ENCODE results near the gene LRFN3.
A peak's percentile ranks its signal among the peaks of the same experiment; 100 is the strongest.
"Not testable (repeated sequence)": the region's sequence is repeated elsewhere in the genome, so short reads cannot be mapped to it uniquely, and the experiment has no call there.

The LRFN3 gene

DNA sequence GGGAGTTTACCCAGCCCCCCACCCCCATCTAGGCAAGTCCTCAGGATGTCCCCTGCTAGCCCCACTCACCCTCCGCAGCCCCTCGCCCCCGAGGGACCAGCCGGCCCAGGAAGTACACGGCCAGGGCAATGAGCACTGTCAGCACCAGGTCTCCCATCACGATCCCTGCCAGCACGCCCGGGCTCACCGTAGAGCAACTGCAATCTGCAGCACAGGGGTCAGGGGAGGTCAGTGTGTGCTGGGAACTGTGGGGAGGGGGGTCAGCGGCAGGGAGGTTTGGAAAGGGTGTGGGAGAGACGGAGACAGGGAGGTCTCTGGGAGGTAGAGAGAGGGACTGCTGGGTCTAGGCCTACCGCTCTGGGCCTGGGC, 28.8 kb upstream of the LRFN3 start:
- DNase-seq (ENCODE audit: low spot score): no peak

DNA sequence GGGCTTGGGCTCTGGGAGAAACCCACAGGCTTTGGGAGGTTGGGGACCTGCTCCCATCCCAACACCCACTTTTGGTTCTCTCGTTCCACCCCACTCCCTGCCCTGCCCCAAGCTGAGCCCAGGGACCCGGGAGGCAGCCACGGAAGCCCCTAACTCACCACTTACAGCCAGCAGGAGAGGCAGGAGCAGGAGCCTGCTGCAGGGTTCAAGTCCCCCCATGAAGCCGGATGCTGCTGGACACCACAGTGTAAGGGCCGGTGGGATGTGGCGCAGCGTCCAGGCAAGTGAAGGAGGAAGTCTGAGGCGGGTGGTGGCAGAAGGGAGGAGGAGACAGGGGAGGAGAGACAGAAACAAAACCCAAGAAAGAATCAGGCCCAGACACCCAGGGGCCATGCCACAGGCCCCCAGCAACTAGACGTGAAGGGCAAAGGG, 28.1 kb upstream of the LRFN3 start, which contains the start of gene TYROBP:
TSS of gene TYROBP (minus strand) at position 286 of the 432 bp plus-strand sequence. CDS start at position 219, 67 bp downstream.
- no peak for DNase-seq (ENCODE audit: low spot score)

DNA sequence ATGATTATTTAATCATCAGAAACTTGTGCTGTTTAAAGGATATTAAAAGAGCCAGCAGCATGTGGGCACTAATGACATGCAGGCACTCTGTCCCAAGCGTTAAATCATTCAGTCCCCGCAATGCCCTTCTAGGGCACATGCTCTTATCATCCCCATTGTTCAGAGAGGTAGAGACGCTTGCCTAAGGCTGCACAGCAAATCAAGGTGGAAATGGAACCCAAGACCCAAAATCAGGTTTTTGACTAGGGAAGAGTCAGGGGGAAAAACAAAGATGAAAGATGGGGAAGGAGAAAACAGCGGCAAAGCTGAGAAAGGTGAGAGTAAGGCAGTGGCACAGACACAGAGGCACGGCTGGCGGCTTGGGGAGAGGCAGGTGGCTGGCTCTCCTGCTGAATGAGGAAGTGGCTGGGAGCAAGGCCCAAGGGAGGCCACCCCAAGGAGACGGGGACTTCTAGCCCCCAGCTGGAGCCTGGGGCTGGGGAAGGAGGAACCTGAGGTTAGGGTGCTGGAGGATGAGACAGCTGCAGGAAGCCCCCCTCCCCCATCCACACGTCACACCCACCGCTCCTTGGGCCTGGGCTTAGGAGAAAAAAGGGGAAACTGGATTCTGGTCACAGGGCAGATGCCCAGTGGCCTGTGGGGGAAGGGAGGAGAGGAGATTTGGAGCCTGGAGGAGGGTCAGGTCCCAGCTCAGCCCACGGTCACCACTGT, 27.0 kb upstream of the LRFN3 start:
- peak; percentile 83 for DNase-seq (ENCODE audit: low spot score)

DNA sequence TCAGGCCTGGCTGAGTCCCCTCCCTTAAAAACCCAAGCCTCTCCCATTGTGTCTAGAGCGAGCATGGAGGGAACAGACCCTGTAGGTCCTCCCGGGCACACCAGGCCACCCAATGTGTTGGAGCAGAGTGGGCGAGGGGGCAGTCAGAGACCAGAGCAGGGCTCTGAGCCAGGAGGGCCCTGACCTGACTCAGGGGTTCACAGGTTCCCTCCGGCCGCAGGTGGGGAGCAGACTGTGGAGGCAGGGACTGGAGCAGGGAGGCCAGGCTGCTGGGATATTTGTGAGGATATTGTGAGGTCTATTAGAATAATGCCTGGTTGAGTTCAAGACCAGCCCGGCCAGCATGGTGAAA, 26.5 kb upstream of the LRFN3 start:
- DNase-seq (ENCODE audit: low spot score): no peak

DNA sequence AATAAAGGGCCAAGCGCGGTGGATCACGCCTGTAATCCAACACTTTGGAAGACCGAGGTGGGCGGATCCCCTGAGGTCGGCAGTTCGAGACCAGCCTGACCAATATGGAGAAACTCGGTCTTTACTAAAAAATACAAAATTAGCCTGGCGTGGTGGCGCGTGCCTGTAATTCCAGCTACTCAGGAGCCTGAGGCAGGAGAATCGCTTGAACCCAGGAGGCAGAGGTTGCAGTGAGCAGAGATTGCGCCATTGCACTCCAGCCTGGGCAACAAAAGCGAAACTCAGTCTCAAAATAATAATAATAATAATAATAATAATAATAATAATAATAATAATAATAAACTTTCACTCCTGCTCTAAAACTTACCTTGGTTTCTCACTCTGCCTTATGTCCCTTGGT, 25.8 kb upstream of the LRFN3 start:
- DNase-seq (ENCODE audit: low spot score): not testable (repeated sequence)

DNA sequence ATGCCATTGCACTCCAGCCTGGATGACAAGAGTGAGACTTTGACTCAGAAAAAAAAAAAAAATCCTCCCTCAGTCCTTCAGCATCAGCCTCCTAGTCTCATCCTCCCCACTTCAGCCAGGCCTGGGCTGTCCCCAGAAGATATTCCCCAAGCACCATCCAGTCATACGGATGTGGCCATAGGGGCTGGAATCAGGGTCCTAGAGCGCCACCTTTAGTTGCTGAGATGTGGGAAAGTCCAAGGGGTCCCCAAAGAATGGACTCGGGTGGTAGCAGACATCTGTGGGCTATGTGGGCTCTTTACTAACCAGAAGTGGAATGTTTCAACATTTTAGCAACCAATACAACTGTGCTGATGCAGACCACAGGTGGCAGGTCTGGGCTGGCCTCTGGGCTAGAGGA, 25.0 kb upstream of the LRFN3 start:
- no peak for DNase-seq (ENCODE audit: low spot score)

DNA sequence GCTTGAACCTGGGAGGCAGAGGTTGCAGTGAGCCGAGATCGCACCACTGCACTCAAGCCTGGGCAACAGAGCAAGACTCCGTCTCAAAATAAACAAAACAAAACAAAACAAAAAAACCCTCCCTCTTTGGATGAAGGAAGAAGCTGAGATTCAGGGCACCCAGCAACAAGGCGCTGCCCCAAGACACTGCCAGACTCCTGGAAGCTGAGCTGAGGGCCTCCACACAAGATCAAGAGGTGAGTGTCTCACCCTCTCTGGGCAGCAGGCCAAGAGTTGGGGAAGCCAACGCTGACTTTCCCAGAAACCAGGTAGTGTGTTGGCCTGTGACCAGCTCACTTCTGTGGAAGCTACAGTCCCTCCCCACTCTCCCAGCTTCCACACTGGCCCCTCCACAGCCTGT, 24.4 kb upstream of the LRFN3 start:
- no peak for DNase-seq (ENCODE audit: low spot score)

DNA sequence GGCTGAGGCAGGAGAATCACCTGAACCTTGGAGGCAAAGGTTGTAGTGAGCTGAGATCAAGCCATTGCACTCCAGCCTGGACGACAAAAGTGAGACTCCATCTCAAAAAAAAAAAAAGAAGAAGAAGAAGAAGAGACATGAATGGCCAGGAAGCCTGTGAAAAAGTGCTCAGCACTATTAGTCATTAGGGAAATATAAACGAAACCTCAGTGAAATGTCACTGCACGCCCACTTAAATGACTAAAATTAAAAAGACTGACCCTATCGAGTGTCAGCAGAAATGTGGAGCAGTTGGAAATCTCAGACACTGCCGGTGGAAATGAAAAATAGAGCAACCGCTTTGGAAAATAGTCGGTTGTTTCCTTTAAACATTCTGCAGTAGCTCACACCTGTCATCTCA, 22.6 kb upstream of the LRFN3 start:
- no peak for DNase-seq (ENCODE audit: low spot score)

DNA sequence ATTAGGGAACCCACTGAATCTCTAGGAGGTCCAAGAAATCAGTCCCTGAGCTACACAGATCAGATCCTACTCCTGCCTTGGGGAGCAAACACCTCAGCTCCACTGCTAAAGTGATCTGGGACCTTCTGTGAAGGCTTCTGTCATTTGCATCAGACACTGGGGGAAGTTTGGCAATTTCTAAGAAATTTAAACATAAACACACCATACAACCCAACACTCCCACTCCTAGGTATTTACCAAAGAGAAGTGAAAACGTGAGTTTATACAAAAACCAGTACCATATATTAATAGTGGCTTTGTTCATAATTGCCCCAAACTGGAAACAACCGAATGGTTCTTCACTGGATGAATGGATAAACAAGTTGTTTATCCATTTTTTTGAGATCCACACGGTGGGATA, 20.7 kb upstream of the LRFN3 start:
- no peak for DNase-seq (ENCODE audit: low spot score)

DNA sequence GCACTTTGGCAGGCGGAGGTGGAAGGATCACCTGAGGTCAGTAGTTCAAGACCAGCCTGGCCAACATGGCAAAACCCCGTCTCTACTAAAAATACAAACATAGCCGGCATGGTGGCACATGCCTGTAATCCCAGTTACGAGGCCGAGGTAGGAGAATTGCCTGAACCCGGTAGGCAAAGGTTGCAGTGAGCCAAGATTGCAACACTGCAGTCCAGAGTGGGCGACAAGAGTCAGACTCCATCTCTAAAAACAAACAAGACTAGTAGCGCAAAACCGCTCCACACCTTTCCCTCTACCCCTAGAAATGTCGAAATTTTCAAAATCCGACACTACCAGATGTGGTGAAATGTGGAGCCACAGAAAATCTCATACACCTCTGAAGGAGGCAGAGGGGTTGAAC, 16.9 kb upstream of the LRFN3 start:
- DNase-seq (ENCODE audit: low spot score): no peak

DNA sequence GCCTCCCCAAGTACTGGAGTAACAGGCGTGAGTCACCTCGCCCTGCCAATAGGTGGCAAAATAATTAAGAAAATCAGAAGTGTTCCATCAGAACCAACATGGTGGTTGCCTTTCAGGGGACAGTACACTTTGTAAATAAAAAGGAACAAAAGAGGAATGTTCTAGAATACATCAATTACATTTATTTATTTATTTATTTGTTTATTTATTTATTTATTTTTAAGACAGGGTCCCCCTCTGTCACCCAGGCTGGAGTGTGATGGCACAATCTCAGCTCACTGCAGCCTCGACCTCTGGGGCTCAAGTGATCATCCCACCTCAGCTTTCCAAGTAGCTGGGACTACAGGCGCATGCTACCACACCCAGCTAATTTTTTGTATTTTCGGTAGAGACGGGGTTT, 15.2 kb upstream of the LRFN3 start:
- no peak for DNase-seq (ENCODE audit: low spot score)

DNA sequence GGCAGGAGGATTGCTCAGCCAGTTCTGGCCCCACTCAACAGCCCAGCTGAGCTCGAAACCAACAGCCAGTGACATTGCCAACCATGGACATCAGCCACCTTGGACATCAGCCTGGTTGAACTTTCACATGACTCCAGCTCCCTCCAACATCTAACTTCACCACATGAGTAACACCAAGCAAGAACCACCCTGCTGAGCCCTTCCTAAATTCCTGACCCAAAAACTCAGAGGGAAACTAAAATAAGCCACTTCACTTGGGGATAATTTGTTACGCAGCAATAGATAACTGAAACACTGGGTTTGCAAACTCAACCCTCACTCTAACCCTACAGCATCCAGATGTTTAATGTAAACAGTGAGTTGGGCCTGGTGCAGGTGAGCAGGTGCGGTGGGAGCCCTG, 10.7 kb upstream of the LRFN3 start:
- no peak for DNase-seq (ENCODE audit: low spot score)

DNA sequence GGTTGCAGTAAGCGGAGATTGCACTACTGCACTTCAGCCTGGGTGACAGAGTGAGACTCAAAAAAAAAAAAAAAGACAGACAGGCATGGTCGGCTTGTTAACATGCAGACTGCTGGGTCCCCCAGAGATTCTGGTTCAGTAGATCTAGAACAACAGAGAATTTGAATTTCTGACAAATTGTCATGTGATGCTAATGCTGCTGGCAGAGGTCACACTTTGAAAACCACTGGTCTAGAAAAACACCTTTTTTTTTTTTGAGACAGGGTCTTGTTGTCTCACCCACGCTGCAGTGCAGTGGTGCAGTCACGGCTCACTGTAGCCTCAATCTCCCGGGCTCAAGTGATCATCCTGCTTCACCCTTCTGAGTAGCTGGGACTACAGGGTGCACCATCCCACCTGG, 7.7 kb upstream of the LRFN3 start:
- no peak for DNase-seq (ENCODE audit: low spot score)

DNA sequence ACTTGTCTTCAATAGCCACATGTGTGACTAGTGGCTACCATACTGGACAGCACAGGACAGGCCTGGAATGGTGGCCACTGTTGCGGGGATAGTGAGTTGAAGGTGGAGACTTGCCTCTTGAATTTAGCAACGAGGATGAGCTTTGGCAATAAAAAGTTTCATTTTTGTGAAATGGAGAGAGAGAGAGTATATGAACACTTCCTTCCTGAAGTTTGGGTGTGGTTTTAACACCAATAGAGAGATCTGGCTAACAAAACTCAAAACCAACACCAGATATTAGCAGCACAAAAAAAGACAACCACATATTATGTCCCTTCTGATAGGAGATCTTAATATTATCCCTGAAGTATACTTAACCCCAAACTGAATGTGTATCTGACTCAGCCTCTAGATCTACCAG, 6.3 kb upstream of the LRFN3 start:
- DNase-seq (ENCODE audit: low spot score): no peak

DNA sequence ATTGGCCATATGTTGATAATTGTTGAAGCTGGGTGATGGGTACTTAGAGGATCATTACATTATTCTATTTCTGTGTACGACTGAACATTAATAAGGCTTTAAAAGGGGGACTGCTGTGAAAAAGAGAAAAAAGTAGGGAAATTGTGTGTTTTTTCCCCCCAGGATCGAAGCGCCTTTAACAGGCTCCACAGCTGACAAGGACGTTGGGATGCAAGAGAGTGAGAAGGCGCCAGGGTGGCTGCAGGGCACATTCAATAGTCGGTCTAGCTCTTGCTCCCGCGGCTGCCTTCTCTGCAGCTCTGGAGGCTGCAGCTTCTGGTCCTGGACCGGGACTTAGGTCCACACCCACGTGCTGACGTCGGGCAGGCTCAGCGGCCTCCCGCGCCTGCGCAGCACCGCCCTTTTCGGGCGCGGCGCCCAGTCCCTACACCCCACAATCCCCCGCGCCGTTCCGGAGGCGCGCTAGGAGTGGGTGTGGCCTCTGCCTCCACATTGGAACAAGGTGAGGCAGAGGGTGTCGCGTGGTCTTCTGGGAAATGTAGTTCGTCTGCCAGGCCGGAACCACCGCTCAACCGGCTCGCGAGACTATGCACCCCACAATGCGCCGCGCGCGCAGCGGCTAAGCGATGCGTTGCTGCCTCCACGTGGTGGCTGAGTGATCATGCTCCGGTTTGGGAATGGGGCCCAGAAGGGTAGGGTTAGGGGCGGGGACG, 4.9 kb upstream of the LRFN3 start:
- DNase-seq (ENCODE audit: low spot score): peak; percentile 99

DNA sequence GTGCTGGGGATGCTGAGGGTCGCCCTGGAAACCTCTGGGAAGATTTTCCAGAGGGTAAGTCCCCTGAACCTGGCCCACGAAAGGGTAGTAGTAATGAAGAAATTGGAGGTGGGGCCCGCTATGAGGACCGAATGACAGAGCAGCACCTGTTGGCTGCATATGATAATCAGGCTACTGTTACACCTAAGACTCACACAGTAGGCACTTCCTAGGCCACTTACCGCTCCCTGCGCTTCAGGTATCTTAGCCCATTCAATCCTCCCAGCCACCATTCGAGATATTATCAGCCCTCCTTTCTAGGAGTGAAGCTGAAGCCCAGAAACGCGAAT, 4.3 kb upstream of the LRFN3 start:
- DNase-seq (ENCODE audit: low spot score): no peak

DNA sequence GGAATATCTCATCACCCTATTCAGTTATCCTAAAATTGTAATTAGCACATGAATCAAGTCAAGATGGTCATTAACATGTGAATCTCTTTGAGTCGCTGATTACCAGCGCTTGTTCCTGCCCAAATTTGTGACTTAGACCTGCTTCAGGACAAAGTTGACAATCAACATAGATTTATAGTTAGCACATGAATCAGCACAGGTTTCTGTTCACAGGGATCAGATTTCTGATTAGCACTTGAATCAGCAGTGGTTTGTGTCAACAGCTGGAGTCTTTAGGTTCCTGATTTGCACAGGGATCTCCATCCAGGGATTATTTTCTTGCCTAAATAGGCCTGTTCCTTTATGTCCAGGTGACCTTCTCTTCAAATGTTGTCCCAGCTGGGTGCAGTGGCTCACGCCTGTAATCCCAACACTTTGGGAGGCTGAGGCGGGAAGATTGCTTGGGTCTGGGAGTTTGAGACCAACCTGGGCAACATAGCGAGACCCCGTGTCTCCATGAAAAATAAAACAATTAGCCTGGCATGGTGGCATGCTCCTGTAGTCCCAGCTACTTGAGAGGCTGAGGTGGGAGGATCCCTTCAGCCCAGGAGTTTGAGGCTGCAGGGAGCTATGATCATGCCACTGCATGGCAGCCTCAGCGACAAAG, 3.8 kb upstream of the LRFN3 start:
- no peak for DNase-seq (ENCODE audit: low spot score)

DNA sequence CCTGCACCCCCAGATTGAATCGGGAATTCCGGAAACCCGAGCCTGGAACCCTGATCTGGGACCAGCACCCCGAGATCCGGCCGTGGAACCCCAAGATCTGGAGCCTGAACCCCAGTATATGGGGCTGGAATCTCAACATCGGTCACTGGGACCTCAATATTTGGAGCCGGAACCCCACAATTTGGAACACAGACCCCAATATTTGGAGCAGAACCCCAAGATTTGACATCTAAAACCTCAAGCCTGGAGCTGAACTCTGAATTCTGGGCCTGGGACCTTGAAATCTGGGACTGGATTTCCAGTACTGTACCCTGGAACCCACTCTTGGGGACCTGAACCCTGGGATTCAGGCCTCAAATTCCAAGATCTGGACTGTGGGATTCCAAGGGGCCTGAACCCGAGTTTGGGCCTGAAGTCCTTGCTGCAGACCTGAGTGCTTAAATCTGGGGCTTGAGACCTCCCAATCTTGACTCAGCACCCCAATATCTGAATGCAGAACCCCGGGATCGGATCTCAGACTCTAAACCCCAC, 629 bp downstream of the LRFN3 start:
- no peak for DNase-seq (ENCODE audit: low spot score)

DNA sequence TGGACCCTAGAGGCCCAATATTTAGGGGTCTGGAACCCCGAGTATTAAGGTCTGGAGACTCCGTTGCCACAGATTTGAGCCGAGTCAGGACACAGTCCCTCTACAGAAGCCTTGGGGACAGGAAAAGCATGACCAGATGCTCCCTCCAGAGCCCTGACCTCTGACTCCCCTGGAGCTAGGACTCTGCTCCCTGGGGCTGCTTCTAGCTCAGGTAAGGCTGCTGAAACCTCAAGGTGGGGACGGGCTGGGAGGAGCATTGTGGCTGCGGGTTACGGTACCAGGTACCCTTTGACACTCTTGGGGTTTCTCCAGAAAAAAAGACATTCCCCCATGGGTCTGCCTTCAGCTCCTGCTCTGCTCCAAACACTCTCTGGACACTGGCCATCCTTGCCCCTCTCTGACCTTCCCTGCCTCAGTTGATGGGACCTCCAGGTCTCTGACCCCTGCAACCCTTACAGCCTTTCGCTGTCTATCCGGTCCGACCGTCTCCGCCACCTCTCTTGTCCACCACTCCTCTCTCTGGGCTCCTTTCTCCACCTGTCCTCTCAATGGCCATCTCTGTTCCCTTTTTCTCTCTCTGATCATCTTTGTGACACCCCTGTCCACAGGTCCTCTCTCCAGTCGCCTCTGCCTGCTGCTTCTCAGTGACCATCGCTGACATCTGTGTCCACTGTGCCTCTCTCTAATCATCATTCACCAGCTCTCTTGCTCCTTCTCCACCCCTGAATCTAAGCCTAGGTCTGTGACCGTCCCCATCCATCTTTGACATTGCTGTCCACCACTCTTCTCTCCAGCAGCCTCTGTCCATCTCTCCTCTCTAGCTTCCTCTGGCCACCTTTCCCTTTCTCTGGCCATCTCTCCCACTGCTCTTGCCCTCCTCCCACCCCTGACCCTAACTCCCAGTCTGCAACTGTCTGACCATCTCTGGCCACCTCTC, 1.4 kb downstream of the LRFN3 start:
- no peak for DNase-seq (ENCODE audit: low spot score)

DNA sequence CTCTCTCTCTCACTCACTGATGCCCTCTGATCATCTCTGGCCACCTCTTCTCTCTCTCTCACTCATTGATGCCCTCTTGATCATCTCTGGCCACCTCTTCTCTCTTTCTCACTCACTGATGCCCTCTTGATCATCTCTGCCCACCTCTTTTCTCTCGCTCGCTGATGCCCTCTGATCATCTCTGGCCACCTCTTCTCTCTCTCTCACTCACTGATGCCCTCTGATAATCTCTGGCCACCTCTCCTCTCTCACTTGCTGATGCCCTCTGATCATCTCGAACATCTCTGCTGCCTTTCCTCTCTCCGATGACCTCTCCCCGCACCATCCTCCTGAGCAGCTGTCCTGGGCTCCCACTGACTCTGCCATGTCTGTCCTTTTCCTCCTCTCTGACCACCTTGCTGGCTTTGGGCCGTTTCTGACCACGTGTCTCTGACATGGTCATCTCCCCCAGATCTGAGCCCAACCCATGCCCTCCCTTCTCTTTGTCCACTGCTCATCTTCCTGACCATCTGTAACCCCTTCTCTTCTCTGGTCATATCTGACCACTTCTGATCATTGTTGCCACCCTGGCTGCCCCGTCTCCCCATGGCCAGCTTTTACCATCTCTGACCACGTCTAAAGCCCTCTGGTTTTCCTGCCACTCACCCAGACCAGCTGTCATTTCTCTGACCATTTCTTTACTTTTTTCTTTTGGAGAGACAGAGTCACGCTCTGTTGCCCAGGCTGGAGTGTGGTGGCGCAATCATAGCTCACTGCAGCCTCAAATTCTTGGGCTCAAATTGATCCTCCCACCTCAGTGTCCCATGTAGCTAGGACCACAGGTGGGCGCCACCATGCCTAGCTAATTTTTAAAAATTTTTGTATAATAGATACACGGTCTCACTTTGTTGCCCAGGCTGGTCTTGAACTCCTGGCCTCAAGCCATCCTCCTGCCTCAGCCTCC, 2.4 kb downstream of the LRFN3 start:
- no peak for DNase-seq (ENCODE audit: low spot score)

All from pons (tissue), 1 donor.